Gastrocnemius medialis (tissue), 4 donors: Measurements from ENCODE around the gene CARMIL1.

Source experiments
- CTCF ChIP-seq, 5 experiments: fragments of 450-650 bp in 3 of 5; fragments of 200-600 bp in 2 of 5; sonication (generic) in 2 of 5; IDR thresholded peaks in 4 of 5; conservative IDR thresholded peaks in 1 of 5; 1 replicate in 4 of 5; 2 replicates in 1 of 5; pipeline ENCODE4 v1.5.1; 2016 to 2019; ENCODE audit warnings: antibody characterized with exemption in 5 of 5, mild to moderate bottlenecking in 3 of 5, moderate library complexity in 3 of 5
- POLR2A ChIP-seq, 2 donors: fragments of 450-650 bp; IDR thresholded peaks; one replicate each; pipeline ENCODE4 v1.6.1; 2017; ENCODE audit warnings: antibody characterized with exemption in 2 of 2, mild to moderate bottlenecking in 2 of 2, moderate library complexity in 2 of 2

GRCh38 chr6:25550631-25551030 is 271.5 kb downstream of the CARMIL1 start:
- no peak for TF ChIP-seq POLR2A (IDR thresholded peaks at IDR 0.05)
- no peak for TF ChIP-seq CTCF (IDR thresholded peaks at IDR 0.05 in 4 of 5, conservative IDR thresholded peaks at IDR 0.05 in 1 of 5)
